ENCODE measurements around the gene ANKHD1.

ANKHD1 gene

GRCh38 chr5:140547508-140548299 is 146.1 kb downstream of the ANKHD1 start, which contains the start of gene EIF4EBP3:
Gene EIF4EBP3, plus strand, starts transcription at chr5:140547662. Its CDS starts 76 bp downstream, at chr5:140547738.
- peak; percentile 93 for DNase-seq

GRCh38 chr5:140548300-140548688 is 146.7 kb downstream of the ANKHD1 start:
- no peak for DNase-seq

- no peak for DNase-seq
Observed at GRCh38 chr5:140548791-140549190, 147.2 kb downstream of the ANKHD1 start.

GRCh38 chr5:140549237-140550144 is 147.9 kb downstream of the ANKHD1 start:
- DNase-seq, result no peak

- DNase-seq, result no peak
Observed at GRCh38 chr5:140550147-140551079, 148.8 kb downstream of the ANKHD1 start.

- DNase-seq, result no peak
Observed at GRCh38 chr5:140551872-140552271, 150.2 kb downstream of the ANKHD1 start.

GRCh38 chr5:140553657-140554056 is 152.0 kb downstream of the ANKHD1 start:
- no peak for DNase-seq

- DNase-seq, result no peak
Observed at GRCh38 chr5:140554454-140554853, 152.8 kb downstream of the ANKHD1 start.

- DNase-seq, result no peak
Observed at GRCh38 chr5:140555747-140556312, 154.2 kb downstream of the ANKHD1 start.

- no peak for DNase-seq
Observed at GRCh38 chr5:140556438-140556837, 154.8 kb downstream of the ANKHD1 start.

- peak; percentile 76 for DNase-seq
Observed at GRCh38 chr5:140557136-140557805, 155.6 kb downstream of the ANKHD1 start, which contains the start of gene SRA1. Gene SRA1, minus strand, starts transcription at chr5:140557473. Its CDS starts 21 bp downstream, at chr5:140557452.

- no peak for DNase-seq
Observed at GRCh38 chr5:140557965-140558364, 156.3 kb downstream of the ANKHD1 start.

GRCh38 chr5:140558542-140558941 is 156.9 kb downstream of the ANKHD1 start:
- no peak for DNase-seq

GRCh38 chr5:140560227-140560626 is 158.6 kb downstream of the ANKHD1 start:
- no peak for DNase-seq

GRCh38 chr5:140561753-140562523 is 160.3 kb downstream of the ANKHD1 start:
- DNase-seq, result peak; percentile 15

GRCh38 chr5:140563596-140563995 is 162.0 kb downstream of the ANKHD1 start:
- no peak for DNase-seq

- peak; percentile 94 for DNase-seq
Observed at GRCh38 chr5:140564196-140565023, 162.8 kb downstream of the ANKHD1 start, which contains the start of the genes APBB3 and SLC35A4. Gene APBB3, minus strand, starts transcription at chr5:140564598. Its CDS starts 353 bp downstream, at chr5:140564245. Gene SLC35A4, plus strand, starts transcription at chr5:140564828. Its CDS starts 2,342 bp downstream, at chr5:140567170.

GRCh38 chr5:140565024-140565779 is 163.6 kb downstream of the ANKHD1 start:
- DNase-seq, result no peak

- DNase-seq, result no peak
Observed at GRCh38 chr5:140565780-140566095, 164.1 kb downstream of the ANKHD1 start.
